GM18520 (cell line): ENCODE results near the gene CNKSR3.

ENCODE experiments used
- ATAC-seq: cut with Tn5 transposase; IDR thresholded peaks from one replicate; pipeline ENCODE4 v1.9.1; 2021; ENCODE audit not compliant: unreplicated experiment

The CNKSR3 gene

DNA sequence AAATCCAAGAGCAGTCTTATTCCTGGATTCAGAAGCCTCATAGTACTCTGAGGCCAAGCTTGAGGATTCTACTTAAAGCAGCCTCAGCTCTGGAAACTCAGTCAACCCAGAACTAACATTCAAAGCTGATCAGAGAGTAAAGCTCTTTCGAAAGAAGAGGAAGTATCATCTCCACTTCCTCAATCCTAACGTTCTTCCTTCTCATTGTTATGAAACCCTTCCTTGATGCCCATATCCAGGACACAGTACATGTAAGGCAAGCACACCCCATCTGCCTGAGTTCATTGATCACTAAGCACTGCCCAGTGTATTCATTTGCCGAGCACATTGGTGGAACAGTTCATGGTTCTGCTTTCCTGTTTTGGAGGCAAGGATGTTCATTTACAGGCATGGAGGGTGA, 153.8 kb downstream of the CNKSR3 start, which contains the start of gene IPCEF1:
TSS of gene IPCEF1 (minus strand) at position 114 of the 400 bp plus-strand sequence. CDS start 90,856 bp downstream, outside the sequence.
- ATAC-seq: no peak

DNA sequence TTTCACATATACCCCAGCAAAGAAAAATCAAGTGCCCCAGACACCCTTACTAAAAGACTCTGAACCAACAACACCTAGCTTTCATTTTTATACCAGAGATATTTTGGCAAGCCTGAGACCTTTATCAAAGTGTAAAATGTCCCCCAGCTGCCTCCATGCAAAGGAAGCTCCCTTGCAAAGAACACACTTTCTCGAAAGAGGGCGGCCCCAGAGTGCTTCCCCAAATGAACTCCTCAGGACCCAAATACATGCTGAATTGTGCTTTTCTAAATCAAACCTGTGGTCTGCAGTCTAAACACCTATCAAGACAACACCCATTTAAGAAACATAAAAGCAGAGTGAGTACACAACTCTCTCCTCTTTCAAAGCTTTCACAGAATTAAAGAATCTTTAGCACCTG, 154.4 kb downstream of the CNKSR3 start:
- ATAC-seq: no peak

DNA sequence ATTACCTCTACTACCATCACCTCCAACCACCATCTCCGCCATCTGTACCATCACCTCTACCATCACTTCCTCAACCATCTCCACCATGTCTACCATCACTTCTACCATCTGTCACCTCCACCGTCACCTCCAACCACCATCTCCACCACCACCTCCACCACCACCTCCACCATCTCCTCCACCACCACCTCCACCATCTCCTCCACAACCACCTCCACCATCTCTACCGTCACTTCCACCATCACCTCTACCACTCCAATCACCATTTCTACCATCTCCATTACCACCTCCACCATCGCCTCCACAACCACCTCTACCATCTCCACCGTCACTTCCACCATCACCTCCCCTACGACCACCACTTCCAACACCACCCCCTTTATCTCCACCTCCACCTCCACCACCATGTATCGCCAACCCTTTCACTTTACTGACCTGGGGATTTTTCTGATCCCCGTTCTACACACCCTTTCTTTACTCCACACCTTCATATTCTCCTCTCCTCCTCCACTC, 156.2 kb downstream of the CNKSR3 start:
- ATAC-seq: no peak

DNA sequence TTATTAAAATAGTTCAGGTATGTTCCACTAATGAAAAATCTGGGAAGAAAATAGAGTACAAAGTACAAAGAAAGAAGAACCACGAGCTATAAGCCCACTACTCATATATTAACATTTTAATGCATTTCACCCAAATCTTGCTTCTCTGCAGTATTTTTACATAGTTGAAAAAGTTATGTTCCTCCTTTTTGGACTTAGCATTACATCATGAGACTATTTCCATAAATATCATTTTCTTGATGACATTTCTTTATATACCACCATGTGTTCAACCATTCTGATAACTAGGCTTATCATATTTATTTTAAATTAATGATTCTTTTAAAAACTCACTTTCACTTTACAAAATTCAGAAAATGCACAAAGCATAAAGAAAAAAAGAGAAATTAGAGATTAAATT, 156.9 kb downstream of the CNKSR3 start:
- no peak for ATAC-seq

DNA sequence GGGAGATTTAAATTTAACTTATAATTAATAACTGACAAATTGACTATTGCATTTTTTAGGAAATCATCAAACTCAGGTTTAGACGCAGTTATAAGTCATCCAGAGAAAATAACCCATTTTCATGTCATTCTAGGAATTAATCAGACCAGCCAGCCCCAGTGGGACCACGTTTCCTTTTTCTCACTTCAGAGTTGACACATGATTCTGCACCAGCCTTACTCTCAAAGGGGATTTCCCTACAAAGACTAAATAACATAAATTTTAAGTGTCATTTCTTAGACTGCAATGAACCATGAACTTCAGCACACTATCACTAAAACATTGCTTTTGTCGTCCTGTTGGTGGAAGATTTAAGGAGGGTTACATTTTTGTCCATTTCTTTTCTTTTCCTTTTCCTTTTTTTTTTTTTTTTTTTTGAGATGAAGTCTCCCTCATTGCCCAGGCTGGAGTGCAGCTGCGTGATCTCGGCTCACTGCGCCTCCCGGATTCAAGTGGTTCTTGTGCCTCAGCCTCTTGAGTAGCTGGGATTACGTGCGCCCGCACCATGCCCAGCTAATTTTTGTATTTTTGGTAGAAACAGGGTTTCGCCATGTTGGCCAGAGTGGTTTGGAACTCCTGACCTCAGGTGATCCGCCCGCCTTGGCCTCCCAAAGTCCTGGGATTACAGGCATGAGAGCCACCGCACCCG, 157.4 kb downstream of the CNKSR3 start:
- peak; percentile 56 for ATAC-seq

DNA sequence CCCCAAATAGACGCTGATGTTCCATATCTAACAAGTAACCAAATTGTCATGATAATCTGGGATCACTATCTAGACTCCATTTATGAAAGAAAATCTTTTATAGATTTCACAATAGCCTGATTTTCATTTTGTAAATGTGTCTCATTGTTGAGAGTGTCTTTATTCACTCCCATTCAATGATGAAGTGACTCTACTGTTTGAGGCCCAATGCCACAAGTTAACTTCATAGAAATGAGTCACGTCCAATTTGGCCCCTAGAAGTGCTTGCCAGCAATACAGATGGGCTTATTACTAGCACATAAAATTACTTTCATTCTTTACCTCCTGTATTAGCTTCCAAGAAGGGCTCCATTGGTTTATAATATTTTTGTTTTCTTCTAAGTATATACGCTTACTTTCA, 160.2 kb downstream of the CNKSR3 start:
- no peak for ATAC-seq

DNA sequence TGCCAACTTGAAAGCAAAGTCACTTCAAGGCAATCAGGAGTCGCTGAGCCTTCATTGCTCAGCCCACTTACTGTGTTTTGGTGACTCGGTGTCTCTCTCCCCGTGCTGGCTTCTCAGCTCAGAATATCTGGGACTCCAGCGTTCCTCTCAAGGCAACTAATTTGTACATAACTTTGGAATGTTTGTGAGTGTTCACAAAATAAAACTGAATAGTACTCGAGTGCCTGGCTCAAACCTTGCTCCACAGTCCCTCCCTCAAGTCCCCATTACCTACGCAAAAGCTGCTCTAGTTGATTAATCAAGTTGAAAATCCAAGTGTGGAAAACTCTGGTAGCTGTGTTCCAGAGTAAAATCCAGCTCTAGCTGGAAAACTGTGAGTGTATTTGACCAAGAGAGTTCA, 162.5 kb downstream of the CNKSR3 start:
- no peak for ATAC-seq

DNA sequence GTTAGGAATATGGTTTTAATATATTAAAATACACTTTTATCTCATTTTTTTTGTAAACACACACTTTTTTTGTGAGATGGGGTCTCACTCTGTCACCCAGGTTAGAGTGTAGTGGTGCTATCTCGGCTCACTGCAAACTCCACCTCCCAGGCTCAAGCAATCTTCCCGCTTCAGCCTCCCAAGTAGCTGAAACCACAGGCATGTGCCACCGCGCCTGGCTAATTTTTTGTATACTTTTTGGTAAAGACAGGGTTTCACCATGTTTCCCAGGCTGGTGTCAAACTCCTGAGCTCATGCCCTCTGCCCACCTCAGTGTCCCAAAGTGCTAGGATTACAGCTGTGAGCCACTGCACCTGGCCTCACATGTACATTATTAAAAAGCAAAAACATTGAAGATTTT, 164.7 kb downstream of the CNKSR3 start:
- no peak for ATAC-seq

DNA sequence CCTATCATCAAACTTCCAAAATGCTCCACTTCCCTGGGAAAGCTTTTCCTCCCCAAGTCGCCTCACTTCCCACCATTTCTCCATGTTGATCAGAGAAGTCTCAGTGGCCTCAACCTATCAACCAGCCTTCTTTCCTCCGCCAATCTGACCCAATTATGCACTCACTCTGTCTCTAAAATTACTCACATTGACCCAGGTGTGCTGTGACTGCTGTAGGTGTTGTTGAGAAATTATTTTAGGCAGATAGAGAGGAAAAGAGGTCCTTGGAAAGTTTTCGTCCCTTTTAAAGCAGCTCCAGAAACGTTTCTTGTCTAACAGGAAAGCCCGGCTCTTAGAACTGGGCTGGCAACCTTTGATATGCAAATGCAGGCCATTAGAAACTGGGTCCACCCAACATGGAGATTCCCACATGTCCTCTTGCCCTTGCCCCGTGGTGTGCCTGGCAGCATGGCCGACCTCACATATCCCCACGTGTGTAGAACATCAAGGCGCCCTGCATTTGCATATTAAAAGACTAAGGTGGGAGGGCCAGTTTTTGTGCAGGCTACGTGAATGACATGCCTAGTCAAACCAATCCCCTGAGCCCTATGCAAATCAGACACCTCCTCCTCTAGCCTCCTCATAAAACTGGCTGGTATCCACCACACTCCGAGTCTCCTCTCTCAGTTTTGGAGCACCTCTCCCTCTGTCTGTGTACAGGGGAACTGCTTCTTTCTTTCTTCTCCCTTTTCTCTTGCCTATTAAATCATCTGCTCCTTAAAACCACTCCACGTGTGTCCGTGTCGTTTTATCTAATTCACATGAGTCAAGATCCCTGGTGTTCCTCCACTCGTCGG, 166.8 kb downstream of the CNKSR3 start:
- no peak for ATAC-seq

DNA sequence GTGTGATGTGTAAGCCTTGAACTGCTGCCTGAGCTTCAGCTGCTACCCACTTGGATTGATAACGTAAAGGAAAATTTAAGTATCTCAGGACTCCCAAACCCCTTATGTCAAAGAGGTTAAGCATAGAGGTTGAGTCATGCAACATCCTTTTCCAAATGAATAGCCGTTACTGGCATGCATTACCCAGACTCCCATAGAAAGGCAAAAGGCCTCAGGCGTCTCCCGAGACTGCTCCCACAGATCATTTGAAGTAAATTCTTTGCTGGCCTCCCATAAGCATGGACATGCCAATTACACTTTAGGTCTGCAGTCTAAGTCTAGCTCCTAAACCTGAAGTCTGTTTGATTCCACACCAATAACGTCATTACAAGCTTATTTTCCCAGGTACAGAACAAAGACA, 168.6 kb downstream of the CNKSR3 start:
- no peak for ATAC-seq

DNA sequence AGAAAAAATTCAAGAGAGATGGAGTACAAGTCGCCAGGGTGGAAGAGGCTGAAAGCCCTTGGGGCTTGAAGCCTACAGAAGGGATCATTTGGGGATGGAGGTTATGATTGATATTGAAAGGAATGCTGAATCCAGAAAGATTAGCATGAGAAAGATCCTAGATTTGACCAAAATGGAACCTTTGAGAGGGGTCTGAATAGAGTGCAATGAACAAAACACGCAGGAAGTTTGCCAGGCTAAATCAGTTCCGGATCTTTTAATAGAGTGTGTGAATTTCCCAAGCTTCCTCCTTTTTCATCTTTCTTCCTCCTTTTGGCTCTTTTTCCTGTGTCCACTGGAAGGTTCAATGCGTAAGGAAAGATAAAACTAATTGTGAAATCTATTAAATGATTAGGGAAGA, 169.1 kb downstream of the CNKSR3 start:
- no peak for ATAC-seq
